ENCODE results near the gene C13orf46.

Gene C13orf46

GRCh38 chr13:113998781-113999617 lies 25.1 kb upstream of the C13orf46 start:
- H3K9me3 ChIP-seq (ENCODE audit: control insufficient read depth, insufficient read depth, low read length), result no peaks in the 10 kb centered on the region
- H3K36me3 ChIP-seq (ENCODE audit: control insufficient read depth, insufficient read depth, low read length), result peaks cover 6% of the 10 kb centered on the region; the same call in 1 of the 2 replicates
- no peaks in the 10 kb centered on the region for H3K27me3 ChIP-seq (ENCODE audit: control insufficient read depth, insufficient read depth, low read length)
- no peaks in the 10 kb centered on the region for H3K4me1 ChIP-seq (ENCODE audit: control insufficient read depth, insufficient read depth, low read length)
- H3K27ac ChIP-seq (ENCODE audit: low read depth, low read length), result no peak overlapping the region
- no peak overlapping the region for H3K9ac ChIP-seq (ENCODE audit: low read depth, low read length)
- no peak overlapping the region for H3K4me3 ChIP-seq (ENCODE audit: low read depth, low read length)

GRCh38 chr13:113997845-113998751 lies 24.2 kb upstream of the C13orf46 start:
- no peak overlapping the region for H3K4me3 ChIP-seq (ENCODE audit: low read depth, low read length)
- no peaks in the 10 kb centered on the region for H3K4me1 ChIP-seq (ENCODE audit: control insufficient read depth, insufficient read depth, low read length)
- H3K36me3 ChIP-seq (ENCODE audit: control insufficient read depth, insufficient read depth, low read length), result peaks cover 6% of the 10 kb centered on the region; the same call in 1 of the 2 replicates
- H3K9ac ChIP-seq (ENCODE audit: low read depth, low read length), result no peak overlapping the region
- H3K9me3 ChIP-seq (ENCODE audit: control insufficient read depth, insufficient read depth, low read length), result no peaks in the 10 kb centered on the region
- H3K27ac ChIP-seq (ENCODE audit: low read depth, low read length), result no peak overlapping the region
- H3K27me3 ChIP-seq (ENCODE audit: control insufficient read depth, insufficient read depth, low read length), result no peaks in the 10 kb centered on the region

GRCh38 chr13:113996912-113997745 lies 23.3 kb upstream of the C13orf46 start:
- Histone ChIP-seq H3K4me3 (ENCODE audit: low read depth, low read length) (no peak overlapping the region), H3K27me3 (ENCODE audit: control insufficient read depth, insufficient read depth, low read length) (no peaks in the 10 kb centered on the region), H3K36me3 (ENCODE audit: control insufficient read depth, insufficient read depth, low read length) (peaks cover 10% of the 10 kb centered on the region; the same call in 1 of the 2 replicates), H3K4me1 (ENCODE audit: control insufficient read depth, insufficient read depth, low read length) (no peaks in the 10 kb centered on the region), H3K9me3 (ENCODE audit: control insufficient read depth, insufficient read depth, low read length) (no peaks in the 10 kb centered on the region), H3K27ac (ENCODE audit: low read depth, low read length) (no peak overlapping the region), H3K9ac (ENCODE audit: low read depth, low read length) (no peak overlapping the region)

GRCh38 chr13:113996081-113996911 lies 22.4 kb upstream of the C13orf46 start:
- no peaks in the 10 kb centered on the region for H3K27me3 ChIP-seq (ENCODE audit: control insufficient read depth, insufficient read depth, low read length)
- no peaks in the 10 kb centered on the region for H3K4me1 ChIP-seq (ENCODE audit: control insufficient read depth, insufficient read depth, low read length)
- H3K4me3 ChIP-seq (ENCODE audit: low read depth, low read length), result no peak overlapping the region
- no peak overlapping the region for H3K9ac ChIP-seq (ENCODE audit: low read depth, low read length)
- peaks cover 14% of the 10 kb centered on the region; the same call in 1 of the 2 replicates for H3K36me3 ChIP-seq (ENCODE audit: control insufficient read depth, insufficient read depth, low read length)
- H3K27ac ChIP-seq (ENCODE audit: low read depth, low read length), result no peak overlapping the region
- H3K9me3 ChIP-seq (ENCODE audit: control insufficient read depth, insufficient read depth, low read length), result no peaks in the 10 kb centered on the region

- Histone ChIP-seq H3K9ac (ENCODE audit: low read depth, low read length) (no peak overlapping the region), H3K9me3 (ENCODE audit: control insufficient read depth, insufficient read depth, low read length) (peaks cover 6% of the 10 kb centered on the region), H3K36me3 (ENCODE audit: control insufficient read depth, insufficient read depth, low read length) (peaks cover 25% of the 10 kb centered on the region), H3K4me3 (ENCODE audit: low read depth, low read length) (no peak overlapping the region), H3K27ac (ENCODE audit: low read depth, low read length) (no peak overlapping the region), H3K27me3 (ENCODE audit: control insufficient read depth, insufficient read depth, low read length) (no peaks in the 10 kb centered on the region), H3K4me1 (ENCODE audit: control insufficient read depth, insufficient read depth, low read length) (no peaks in the 10 kb centered on the region)
These were observed 21.2 kb upstream of the C13orf46 start for GRCh38 chr13:113995051-113995601.

- peaks cover 30% of the 10 kb centered on the region for H3K36me3 ChIP-seq (ENCODE audit: control insufficient read depth, insufficient read depth, low read length)
- no peak overlapping the region for H3K9ac ChIP-seq (ENCODE audit: low read depth, low read length)
- H3K27me3 ChIP-seq (ENCODE audit: control insufficient read depth, insufficient read depth, low read length), result no peaks in the 10 kb centered on the region
- no peaks in the 10 kb centered on the region for H3K4me1 ChIP-seq (ENCODE audit: control insufficient read depth, insufficient read depth, low read length)
- no peak overlapping the region for H3K27ac ChIP-seq (ENCODE audit: low read depth, low read length)
- peaks cover 8% of the 10 kb centered on the region for H3K9me3 ChIP-seq (ENCODE audit: control insufficient read depth, insufficient read depth, low read length)
- H3K4me3 ChIP-seq (ENCODE audit: low read depth, low read length), result no peak overlapping the region
These were observed 18.6 kb upstream of the C13orf46 start for GRCh38 chr13:113992276-113993005.

GRCh38 chr13:113991676-113992179 lies 17.9 kb upstream of the C13orf46 start:
- no peak overlapping the region for H3K27ac ChIP-seq (ENCODE audit: low read depth, low read length)
- H3K36me3 ChIP-seq (ENCODE audit: control insufficient read depth, insufficient read depth, low read length), result peaks cover 29% of the 10 kb centered on the region
- H3K27me3 ChIP-seq (ENCODE audit: control insufficient read depth, insufficient read depth, low read length), result no peaks in the 10 kb centered on the region
- H3K4me1 ChIP-seq (ENCODE audit: control insufficient read depth, insufficient read depth, low read length), result no peaks in the 10 kb centered on the region
- peaks cover 8% of the 10 kb centered on the region for H3K9me3 ChIP-seq (ENCODE audit: control insufficient read depth, insufficient read depth, low read length)
- H3K9ac ChIP-seq (ENCODE audit: low read depth, low read length), result no peak overlapping the region
- H3K4me3 ChIP-seq (ENCODE audit: low read depth, low read length), result no peak overlapping the region

GRCh38 chr13:113991191-113991669 lies 17.4 kb upstream of the C13orf46 start:
- Histone ChIP-seq H3K4me1 (ENCODE audit: control insufficient read depth, insufficient read depth, low read length) (no peaks in the 10 kb centered on the region), H3K9ac (ENCODE audit: low read depth, low read length) (no peak overlapping the region), H3K27ac (ENCODE audit: low read depth, low read length) (no peak overlapping the region), H3K36me3 (ENCODE audit: control insufficient read depth, insufficient read depth, low read length) (peaks cover 24% of the 10 kb centered on the region), H3K4me3 (ENCODE audit: low read depth, low read length) (no peak overlapping the region), H3K9me3 (ENCODE audit: control insufficient read depth, insufficient read depth, low read length) (peaks cover 8% of the 10 kb centered on the region), H3K27me3 (ENCODE audit: control insufficient read depth, insufficient read depth, low read length) (no peaks in the 10 kb centered on the region)

- Histone ChIP-seq H3K9ac (ENCODE audit: low read depth, low read length) (no peak overlapping the region), H3K4me1 (ENCODE audit: control insufficient read depth, insufficient read depth, low read length) (no peaks in the 10 kb centered on the region), H3K27me3 (ENCODE audit: control insufficient read depth, insufficient read depth, low read length) (no peaks in the 10 kb centered on the region), H3K36me3 (ENCODE audit: control insufficient read depth, insufficient read depth, low read length) (peaks cover 24% of the 10 kb centered on the region), H3K4me3 (ENCODE audit: low read depth, low read length) (no peak overlapping the region), H3K9me3 (ENCODE audit: control insufficient read depth, insufficient read depth, low read length) (peaks cover 8% of the 10 kb centered on the region), H3K27ac (ENCODE audit: low read depth, low read length) (no peak overlapping the region)
These were observed 16.5 kb upstream of the C13orf46 start for GRCh38 chr13:113990321-113990837.

All from HUES48 (cell line).